OCI-LY3 (cell line): ENCODE data around the gene ACAA2.

Experiments
- H2AFZ ChIP-seq: fragments of 200-600, 300-600 bp; shearing (Covaris generic); 2 replicates; pipeline ENCODE4 v1.6.0; 2014; ENCODE audit warnings: antibody characterized with exemption, low read depth, low read length
- H3K27ac ChIP-seq: fragments of 200-600, 300-600 bp; sonication (generic); 2 replicates; pipeline ENCODE4 v1.5.1; 2014; ENCODE audit warnings: mild to moderate bottlenecking, low read length, moderate library complexity, mixed read lengths
- H3K27me3 ChIP-seq: fragments of 200-600, 300-600 bp; sonication (generic); 2 replicates; pipeline ENCODE4 v1.6.1; 2014; ENCODE audit warnings: low read depth, low read length, mixed read lengths
- H3K36me3 ChIP-seq: fragments of 200-600, 300-600 bp; sonication (generic); replicated peaks from 2 replicates; pipeline ENCODE3; 2014; ENCODE audit warnings: low read depth, low read length, mixed read lengths
- H3K4me1 ChIP-seq: fragments of 300-600, 200-600 bp; sonication (generic); 2 replicates; pipeline ENCODE4 v1.6.1; 2014; ENCODE audit warnings: low read length, mixed read lengths
- H3K4me2 ChIP-seq: fragments of 200-600, 300-600 bp; sonication (generic); 2 replicates; pipeline ENCODE4 v1.6.1; 2014; ENCODE audit warnings: low read length, mixed read lengths
- H3K4me3 ChIP-seq: fragments of 300-600, 200-600 bp; sonication (generic); 2 replicates; pipeline ENCODE4 v1.5.1; 2014; ENCODE audit warnings: antibody characterized with exemption, mild to moderate bottlenecking, low read length, moderate library complexity
- H3K79me2 ChIP-seq: fragments of 300-600, 200-600 bp; shearing (Covaris generic); 2 replicates; pipeline ENCODE4 v1.6.1; 2014; ENCODE audit warnings: mild to moderate bottlenecking, low read length, mixed read lengths
- H3K9ac ChIP-seq: fragments of 300-600, 200-600 bp; shearing (Covaris generic); 2 replicates; pipeline ENCODE4 v1.6.0; 2014; ENCODE audit warnings: mild to moderate bottlenecking, low read length, moderate library complexity
- H3K9me3 ChIP-seq: fragments of 200-600, 300-600 bp; shearing (Covaris generic); 2 replicates; pipeline ENCODE4 v1.6.1; 2014; ENCODE audit warnings: low read length, mixed read lengths; ENCODE audit not compliant: insufficient read depth
- H4K20me1 ChIP-seq: fragments of 200-600, 300-600 bp; sonication (generic); 2 replicates; pipeline ENCODE4 v1.6.1; 2016; ENCODE audit warnings: low read length, mixed read lengths; ENCODE audit not compliant: insufficient read depth
- EZH2phosphoT487 ChIP-seq: fragments of 200-600 bp; shearing (Covaris generic); IDR thresholded peaks from 2 replicates; pipeline ENCODE4 v1.6.1; 2018; ENCODE audit warnings: antibody characterized with exemption, mixed run types, low read depth
- TF ChIP-seq, protein P1 (sequence below): fragments of 200-600, 300-600 bp; sonication (generic); IDR thresholded peaks from 2 replicates; pipeline ENCODE4 v1.5.1; 2014; ENCODE audit warnings: antibody characterized with exemption, low read length, low read depth

Gene ACAA2

DNA sequence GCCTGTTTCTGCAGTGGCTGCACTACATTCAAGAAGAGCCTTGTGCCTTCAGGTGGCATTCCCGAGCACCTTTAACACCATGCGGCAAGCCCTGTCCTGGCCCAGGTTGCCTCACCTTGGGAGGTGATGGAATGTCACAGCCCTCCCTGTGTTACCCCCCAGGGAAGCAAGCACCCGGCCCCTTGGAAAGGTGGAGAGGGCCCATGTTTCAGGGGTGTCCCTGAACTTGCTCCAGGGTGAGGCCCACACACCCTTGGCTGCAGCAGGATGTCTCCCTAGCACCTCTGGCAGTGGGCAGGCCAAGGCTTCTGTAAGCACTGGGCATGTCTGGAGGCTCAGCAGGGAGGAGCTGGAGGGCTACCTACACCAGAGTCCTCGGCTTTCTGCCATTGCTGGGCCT, 29.3 kb upstream of the ACAA2 start:
- Histone ChIP-seq H3K9ac (no peak overlapping the region), H3K9me3 (no peaks in the 10 kb centered on the region), H3K4me2 (no peak overlapping the region), H3K27ac (no peak overlapping the region), H3K36me3 (no peaks in the 10 kb centered on the region), H3K27me3 (peaks cover 4% of the 10 kb centered on the region; the same call in 1 of the 2 replicates), H3K4me3 (no peak overlapping the region), H3K4me1 (no peaks in the 10 kb centered on the region), H4K20me1 (no peaks in the 10 kb centered on the region), H2AFZ (no peak overlapping the region), H3K79me2 (no peaks in the 10 kb centered on the region)
- TF ChIP-seq EZH2phosphoT487 = no peak
- TF ChIP-seq, protein P1, sequence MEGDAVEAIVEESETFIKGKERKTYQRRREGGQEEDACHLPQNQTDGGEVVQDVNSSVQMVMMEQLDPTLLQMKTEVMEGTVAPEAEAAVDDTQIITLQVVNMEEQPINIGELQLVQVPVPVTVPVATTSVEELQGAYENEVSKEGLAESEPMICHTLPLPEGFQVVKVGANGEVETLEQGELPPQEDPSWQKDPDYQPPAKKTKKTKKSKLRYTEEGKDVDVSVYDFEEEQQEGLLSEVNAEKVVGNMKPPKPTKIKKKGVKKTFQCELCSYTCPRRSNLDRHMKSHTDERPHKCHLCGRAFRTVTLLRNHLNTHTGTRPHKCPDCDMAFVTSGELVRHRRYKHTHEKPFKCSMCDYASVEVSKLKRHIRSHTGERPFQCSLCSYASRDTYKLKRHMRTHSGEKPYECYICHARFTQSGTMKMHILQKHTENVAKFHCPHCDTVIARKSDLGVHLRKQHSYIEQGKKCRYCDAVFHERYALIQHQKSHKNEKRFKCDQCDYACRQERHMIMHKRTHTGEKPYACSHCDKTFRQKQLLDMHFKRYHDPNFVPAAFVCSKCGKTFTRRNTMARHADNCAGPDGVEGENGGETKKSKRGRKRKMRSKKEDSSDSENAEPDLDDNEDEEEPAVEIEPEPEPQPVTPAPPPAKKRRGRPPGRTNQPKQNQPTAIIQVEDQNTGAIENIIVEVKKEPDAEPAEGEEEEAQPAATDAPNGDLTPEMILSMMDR = no peak

- H3K27me3 ChIP-seq = peaks cover 6% of the 10 kb centered on the region; the same call in 1 of the 2 replicates
- H3K9me3 ChIP-seq = no peaks in the 10 kb centered on the region
- H3K79me2 ChIP-seq = no peaks in the 10 kb centered on the region
- H3K4me3 ChIP-seq = no peak overlapping the region
- H3K4me2 ChIP-seq = no peak overlapping the region
- H3K36me3 ChIP-seq = no peaks in the 10 kb centered on the region
- no peak overlapping the region for H2AFZ ChIP-seq
- no peaks in the 10 kb centered on the region for H4K20me1 ChIP-seq
- no peak overlapping the region for H3K9ac ChIP-seq
- no peak for TF ChIP-seq EZH2phosphoT487
- TF ChIP-seq, protein P1 = no peak
- no peaks in the 10 kb centered on the region for H3K4me1 ChIP-seq
- H3K27ac ChIP-seq = no peak overlapping the region
Observed at GRCh38 chr18:49841236-49842217, 28.2 kb upstream of the ACAA2 start.

- Histone ChIP-seq H3K79me2 (no peaks in the 10 kb centered on the region), H3K27me3 (peaks cover 11% of the 10 kb centered on the region), H4K20me1 (no peaks in the 10 kb centered on the region), H3K9me3 (no peaks in the 10 kb centered on the region), H3K4me3 (no peak overlapping the region), H3K36me3 (no peaks in the 10 kb centered on the region), H3K4me1 (no peaks in the 10 kb centered on the region), H3K4me2 (no peak overlapping the region), H3K9ac (no peak overlapping the region), H3K27ac (no peak overlapping the region), H2AFZ (no peak overlapping the region)
- TF ChIP-seq, protein P1 = no peak
- no peak for TF ChIP-seq EZH2phosphoT487
Observed at GRCh38 chr18:49839012-49839411, 25.7 kb upstream of the ACAA2 start.

- Histone ChIP-seq H3K4me3 (no peak overlapping the region), H3K4me1 (no peaks in the 10 kb centered on the region), H3K27ac (no peak overlapping the region), H3K79me2 (no peaks in the 10 kb centered on the region), H3K27me3 (peaks cover 11% of the 10 kb centered on the region), H3K9ac (no peak overlapping the region), H3K36me3 (no peaks in the 10 kb centered on the region), H3K9me3 (no peaks in the 10 kb centered on the region), H2AFZ (no peak overlapping the region), H4K20me1 (no peaks in the 10 kb centered on the region), H3K4me2 (no peak overlapping the region)
- TF ChIP-seq, protein P1 = no peak
- TF ChIP-seq EZH2phosphoT487 = no peak
Observed at GRCh38 chr18:49838381-49838780, 25.0 kb upstream of the ACAA2 start.
